Large intestine (tissue), 12 donors: ENCODE results near the gene KLHL40. TPM values are rescaled to one million over a fixed set of nuclear protein-coding genes. Genes with fewer than 3 reads are reported as not detected.

Experiments used
- DNase-seq, 2 donors: peaks; one replicate each; pipeline versions ENCODE4 v3.0.0 to v3.0.0-alpha.2; 2013
- H3K27ac ChIP-seq: one replicate; pipeline ENCODE4 v1.5.1; 2013; ENCODE audit warnings: low read length
- H3K27me3 ChIP-seq: 2 replicates; pipeline ENCODE4 v1.6.1; 2013; ENCODE audit warnings: low read length; ENCODE audit not compliant: control insufficient read depth, insufficient read depth
- H3K36me3 ChIP-seq: 2 replicates; pipeline ENCODE4 v1.6.1; 2013; ENCODE audit warnings: low read length; ENCODE audit not compliant: control insufficient read depth, insufficient read depth
- H3K4me1 ChIP-seq: one replicate; pipeline ENCODE4 v1.6.1; 2013; ENCODE audit warnings: low read length; ENCODE audit not compliant: control insufficient read depth, insufficient read depth
- H3K4me3 ChIP-seq: one replicate; pipeline ENCODE4 v1.5.1; 2013; ENCODE audit warnings: low read length
- H3K9me3 ChIP-seq: one replicate; pipeline ENCODE4 v1.6.1; 2013; ENCODE audit warnings: mild to moderate bottlenecking, low read depth, low read length, moderate library complexity; ENCODE audit not compliant: control insufficient read depth
- WGBS: methylation state at CpG from one replicate; pipeline ENCODE4 v1.1.5; 2013; ENCODE audit warnings: low lambda C conversion rate; ENCODE audit not compliant: insufficient coverage; 5-methylcytosine and 5-hydroxymethylcytosine counted together
- long read RNA-seq, 11 donors: transcript quantifications; one replicate each; lab custom pipeline, GENCODE V29; 2026
- polyA plus RNA-seq: library from polyadenylated mRNA; unstranded; fragments of 120-200 nt; gene quantifications from one replicate; pipeline ENCODE4 v1.2.1, GENCODE V29; 2013

Gene KLHL40
- polyA plus RNA-seq, result 0.25 TPM
- long read RNA-seq, donor 1, result 0 reads
- long read RNA-seq, donor 2, result 0 reads
- long read RNA-seq, donor 3, result 0 reads
- long read RNA-seq, donor 4, result 0 reads
- long read RNA-seq, donor 5, result 0 reads
- long read RNA-seq, donor 6, result 0 reads
- long read RNA-seq, donor 7, result 0 reads
- long read RNA-seq, donor 8, result 0 reads
- long read RNA-seq, donor 9, result 0 reads
- long read RNA-seq, donor 10, result 0 reads
- long read RNA-seq, donor 11, result 0 reads

GRCh38 chr3:42685363-42685881 is at the start of gene KLHL40:
KLHL40 (plus strand) TSS chr3:42685537; CDS start chr3:42685619, 82 bp downstream.
- DNase-seq, result peak in 1 of 2 donors; percentile 8
- H3K36me3 ChIP-seq, result no peaks in the 10 kb centered on the region
- H3K27ac ChIP-seq, result no peak within 1 kb of the TSS
- H3K4me3 ChIP-seq, result no peak within 1 kb of the TSS
- H3K27me3 ChIP-seq, result peaks cover 58% of the 10 kb centered on the region
- no CpG with 5 or more reads among the region's 34 CpGs for WGBS
- no peaks in the 10 kb centered on the region for H3K9me3 ChIP-seq
- no peaks in the 10 kb centered on the region for H3K4me1 ChIP-seq

- H3K36me3 ChIP-seq, result peaks cover 83% of the 10 kb centered on the region
These were observed 48.3 kb upstream of the KLHL40 start for GRCh38 chr3:42637001-42637400.

GRCh38 chr3:42638339-42638842 is 46.9 kb upstream of the KLHL40 start:
- peaks cover 85% of the 10 kb centered on the region for H3K36me3 ChIP-seq
- no peaks in the 10 kb centered on the region for H3K9me3 ChIP-seq
- no peaks in the 10 kb centered on the region for H3K27me3 ChIP-seq
- WGBS, result 100% methylated on average over 1 of the region's 6 CpGs
- H3K4me3 ChIP-seq, result no peak overlapping the region
- no peak overlapping the region for H3K27ac ChIP-seq
- DNase-seq, result no peak
- no peaks in the 10 kb centered on the region for H3K4me1 ChIP-seq

More at GRCh38 chr3:42637001-42637400, 48.3 kb upstream of the KLHL40 start:
- DNase-seq, result no peak
- Histone ChIP-seq H3K27me3 (no peaks in the 10 kb centered on the region), H3K4me1 (no peaks in the 10 kb centered on the region), H3K9me3 (no peaks in the 10 kb centered on the region), H3K27ac (no peak overlapping the region), H3K4me3 (no peak overlapping the region)
- WGBS, result 93% methylated on average over 2 of the region's 6 CpGs

GRCh38 chr3:42639192-42639591 is 46.1 kb upstream of the KLHL40 start:
- H3K27me3 ChIP-seq, result no peaks in the 10 kb centered on the region
- no peak for DNase-seq
- H3K27ac ChIP-seq, result no peak overlapping the region
- H3K9me3 ChIP-seq, result no peaks in the 10 kb centered on the region
- 94% methylated on average over 5 of the region's 6 CpGs for WGBS
- no peaks in the 10 kb centered on the region for H3K4me1 ChIP-seq
- peaks cover 86% of the 10 kb centered on the region for H3K36me3 ChIP-seq
- H3K4me3 ChIP-seq, result no peak overlapping the region

- Histone ChIP-seq H3K9me3 (no peaks in the 10 kb centered on the region), H3K27me3 (no peaks in the 10 kb centered on the region), H3K36me3 (peaks cover 90% of the 10 kb centered on the region), H3K4me1 (no peaks in the 10 kb centered on the region), H3K4me3 (no peak overlapping the region), H3K27ac (no peak overlapping the region)
- no peak for DNase-seq
These were observed 45.2 kb upstream of the KLHL40 start for GRCh38 chr3:42640129-42640528.

GRCh38 chr3:42640771-42641370 is 44.5 kb upstream of the KLHL40 start:
- no peak overlapping the region for H3K27ac ChIP-seq
- 100% methylated on average over 1 of the region's 6 CpGs for WGBS
- H3K9me3 ChIP-seq, result no peaks in the 10 kb centered on the region
- no peaks in the 10 kb centered on the region for H3K27me3 ChIP-seq
- H3K4me3 ChIP-seq, result no peak overlapping the region
- DNase-seq, result no peak
- H3K36me3 ChIP-seq, result peaks cover 88% of the 10 kb centered on the region
- no peaks in the 10 kb centered on the region for H3K4me1 ChIP-seq

GRCh38 chr3:42647821-42648459 is 37.4 kb upstream of the KLHL40 start:
- H3K4me1 ChIP-seq, result peaks cover 8% of the 10 kb centered on the region
- no peak for DNase-seq
- H3K27me3 ChIP-seq, result no peaks in the 10 kb centered on the region
- H3K27ac ChIP-seq, result no peak overlapping the region
- H3K9me3 ChIP-seq, result no peaks in the 10 kb centered on the region
- peaks cover 55% of the 10 kb centered on the region for H3K36me3 ChIP-seq
- H3K4me3 ChIP-seq, result no peak overlapping the region
- WGBS, result no CpG with 5 or more reads among the region's 5 CpGs

- WGBS, result no CpG with 5 or more reads among the region's 2 CpGs
- no peak for DNase-seq
- H3K27ac ChIP-seq, result no peak overlapping the region
- no peak overlapping the region for H3K4me3 ChIP-seq
- H3K36me3 ChIP-seq, result peaks cover 45% of the 10 kb centered on the region
- no peaks in the 10 kb centered on the region for H3K27me3 ChIP-seq
- no peaks in the 10 kb centered on the region for H3K9me3 ChIP-seq
- peaks cover 15% of the 10 kb centered on the region for H3K4me1 ChIP-seq
These were observed 36.3 kb upstream of the KLHL40 start for GRCh38 chr3:42649006-42649405.

- Histone ChIP-seq H3K27ac (no peak overlapping the region), H3K4me1 (peaks cover 15% of the 10 kb centered on the region), H3K27me3 (no peaks in the 10 kb centered on the region), H3K36me3 (peaks cover 37% of the 10 kb centered on the region), H3K4me3 (no peak overlapping the region), H3K9me3 (no peaks in the 10 kb centered on the region)
- no peak for DNase-seq
- WGBS, result no CpG with 5 or more reads among the region's 4 CpGs
These were observed 35.6 kb upstream of the KLHL40 start for GRCh38 chr3:42649783-42650182.

- Histone ChIP-seq H3K36me3 (peaks cover 26% of the 10 kb centered on the region), H3K4me1 (peaks cover 30% of the 10 kb centered on the region), H3K4me3 (no peak overlapping the region), H3K9me3 (no peaks in the 10 kb centered on the region), H3K27me3 (no peaks in the 10 kb centered on the region), H3K27ac (no peak overlapping the region)
- no CpG with 5 or more reads among the region's 9 CpGs for WGBS
- DNase-seq, result no peak
These were observed 33.9 kb upstream of the KLHL40 start for GRCh38 chr3:42651248-42652091.
